BJ (cell line): ENCODE measurements around the gene HIBADH. TPM values are rescaled to one million over a fixed set of nuclear protein-coding genes. Genes with fewer than 3 reads are reported as not detected.
"Not testable (repeated sequence)": the region's sequence is repeated elsewhere in the genome, so short reads cannot be mapped to it uniquely, and the experiment has no call there.

Experiments
- CTCF ChIA-PET: fragments of 350-600 bp; formaldehyde crosslinking; extraction: SDS; loops from one replicate; lab custom pipeline; 2021; ENCODE audit warnings: antibody characterized with exemption, inconsistent platforms; lab: Yijun Ruan, JAX
- POLR2A ChIA-PET: fragments of 300-600 bp; sonication (Branson Sonifier 250); formaldehyde crosslinking; extraction: SDS; loops from one replicate; lab custom pipeline; 2021; ENCODE audit warnings: antibody characterized with exemption; lab: Charles Lee
- DNase-seq: peaks from one replicate; pipeline ENCODE4 v3.0.0-alpha.2; 2011; ENCODE audit warnings: low read depth
- H3K27me3 ChIP-seq: 2 replicates; pipeline ENCODE4 v1.6.0; 2011; ENCODE audit warnings: low read length; ENCODE audit not compliant: control insufficient read depth, insufficient read depth
- H3K36me3 ChIP-seq: 2 replicates; pipeline ENCODE4 v1.5.1; 2011; ENCODE audit warnings: low read length; ENCODE audit not compliant: control insufficient read depth, insufficient read depth
- H3K4me3 ChIP-seq: 2 replicates; pipeline ENCODE4 v1.5.1; 2011; ENCODE audit warnings: low read depth, mild to moderate bottlenecking, control low read depth, low read length
- CTCF ChIP-seq: IDR thresholded peaks from 2 replicates; pipeline ENCODE4 v1.5.1; 2011; ENCODE audit warnings: low read depth, mild to moderate bottlenecking, control low read depth, inconsistent platforms, low read length, moderate library complexity; ENCODE audit not compliant: insufficient read depth
- polyA plus RNA-seq: library from polyadenylated mRNA; depleted of rRNA; stranded (reverse); fragments of >200 nt; gene quantifications from 2 replicates; pipeline ENCODE4 v1.2.3, GENCODE V29; 2011

The HIBADH gene
- polyA plus RNA-seq, 1 experiment, result 42.4 TPM

- Histone ChIP-seq H3K27me3 (no peaks in the 10 kb centered on the region), H3K36me3 (no peaks in the 10 kb centered on the region), H3K4me3 (no peak overlapping the region)
- no peak for DNase-seq
- CTCF ChIA-PET, result no interaction called here
- TF ChIP-seq CTCF, result no peak
- POLR2A ChIA-PET, result no interaction called here
Observed at GRCh38 chr7:27685209-27685608, 22.5 kb upstream of the HIBADH start.

- no peak for DNase-seq
- ChIA-PET POLR2A (no interaction called here), CTCF (no interaction called here)
- H3K36me3 ChIP-seq, result no peaks in the 10 kb centered on the region
- TF ChIP-seq CTCF, result no peak
- no peak overlapping the region for H3K4me3 ChIP-seq
- H3K27me3 ChIP-seq, result no peaks in the 10 kb centered on the region
Observed at GRCh38 chr7:27684491-27684890, 21.8 kb upstream of the HIBADH start.

GRCh38 chr7:27680610-27681009, 17.9 kb upstream of the HIBADH start:
- ChIA-PET POLR2A (no interaction called here), CTCF (no interaction called here)
- no peak for TF ChIP-seq CTCF
- Histone ChIP-seq H3K27me3 (no peaks in the 10 kb centered on the region), H3K4me3 (no peak overlapping the region), H3K36me3 (no peaks in the 10 kb centered on the region)
- no peak for DNase-seq

GRCh38 chr7:27678617-27679260, 16.1 kb upstream of the HIBADH start:
- Histone ChIP-seq H3K36me3 (no peaks in the 10 kb centered on the region), H3K27me3 (no peaks in the 10 kb centered on the region), H3K4me3 (no peak overlapping the region)
- no peak for TF ChIP-seq CTCF
- no peak for DNase-seq
- POLR2A ChIA-PET, result interaction anchor here (0.8 kb wide), 1 partner anchor 492 kb away, joined by 3 read pairs; no protein-coding TSS in a partner anchor
- CTCF ChIA-PET, result no interaction called here

- ChIA-PET POLR2A (interaction anchor here (0.8 kb wide), 1 partner anchor 492 kb away, joined by 3 read pairs; no protein-coding TSS in a partner anchor), CTCF (interaction anchor here (0.8 kb wide), 1 partner anchor 243 kb away, joined by 3 read pairs; no protein-coding TSS in a partner anchor)
- no peaks in the 10 kb centered on the region for H3K27me3 ChIP-seq
- no peak for TF ChIP-seq CTCF
- peak; percentile 96 for DNase-seq
- no peak overlapping the region for H3K4me3 ChIP-seq
- H3K36me3 ChIP-seq, result no peaks in the 10 kb centered on the region
Observed at GRCh38 chr7:27677912-27678612, 15.4 kb upstream of the HIBADH start.

GRCh38 chr7:27674126-27674525, 11.4 kb upstream of the HIBADH start:
- DNase-seq, POLR2A ChIA-PET, H3K36me3 ChIP-seq, H3K27me3 ChIP-seq, CTCF ChIA-PET, H3K4me3 ChIP-seq: not testable (repeated sequence)
